Upper lobe of left lung (tissue), 4 donors: ENCODE data around the gene LRRN2.

Experiments
- EP300 ChIP-seq, 4 donors: sonication (generic); formaldehyde crosslinking; IDR thresholded peaks; one replicate each; pipeline ENCODE4 v1.5.1; 2017; ENCODE audit warnings: antibody characterized with exemption in 4 of 4, control low read depth in 2 of 4
- POLR2A ChIP-seq, 4 donors: fragments of 450-650 bp; IDR thresholded peaks; one replicate each; pipeline ENCODE4 v1.5.1; 2016 to 2017; ENCODE audit warnings: antibody characterized with exemption in 4 of 4, mild to moderate bottlenecking in 2 of 4
- POLR2AphosphoS5 ChIP-seq, 2 donors: sonication (generic); formaldehyde crosslinking; IDR thresholded peaks; one replicate each; pipeline ENCODE4 v1.5.1; 2017; ENCODE audit warnings: antibody characterized with exemption in 2 of 2
- TF ChIP-seq, protein P1 (sequence below), 6 experiments: fragments of 450-650 bp in 4 of 6; fragments of 200-600 bp in 2 of 6; sonication (generic) in 2 of 6; IDR thresholded peaks; one replicate each; pipeline ENCODE4 v1.5.1; 2016 to 2019; ENCODE audit warnings: antibody characterized with exemption in 6 of 6

DNA sequence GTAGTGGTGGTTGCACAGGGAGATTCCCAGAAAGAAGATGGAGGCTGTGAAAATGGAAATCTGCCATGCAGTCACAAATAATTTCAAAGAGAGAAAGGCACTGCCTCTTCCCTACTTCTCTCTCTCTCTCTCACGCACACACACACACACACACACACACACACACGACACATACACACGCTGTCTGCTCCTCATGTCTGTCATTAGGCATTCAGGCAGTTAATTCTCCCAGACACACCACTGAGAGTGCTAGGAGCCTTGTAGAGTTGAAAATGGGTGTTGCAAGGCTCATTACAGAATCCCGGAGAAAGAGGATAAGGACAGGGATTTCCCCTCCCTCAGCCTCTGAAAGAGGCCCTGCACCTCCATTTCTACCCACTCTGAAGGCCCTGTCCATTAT, 47.8 kb upstream of the LRRN2 start:
- TF ChIP-seq EP300 (IDR thresholded peaks at IDR 0.05) (no peak), POLR2AphosphoS5 (IDR thresholded peaks at IDR 0.05) (no peak), POLR2A (IDR thresholded peaks at IDR 0.05) (no peak)
- TF ChIP-seq, protein P1, sequence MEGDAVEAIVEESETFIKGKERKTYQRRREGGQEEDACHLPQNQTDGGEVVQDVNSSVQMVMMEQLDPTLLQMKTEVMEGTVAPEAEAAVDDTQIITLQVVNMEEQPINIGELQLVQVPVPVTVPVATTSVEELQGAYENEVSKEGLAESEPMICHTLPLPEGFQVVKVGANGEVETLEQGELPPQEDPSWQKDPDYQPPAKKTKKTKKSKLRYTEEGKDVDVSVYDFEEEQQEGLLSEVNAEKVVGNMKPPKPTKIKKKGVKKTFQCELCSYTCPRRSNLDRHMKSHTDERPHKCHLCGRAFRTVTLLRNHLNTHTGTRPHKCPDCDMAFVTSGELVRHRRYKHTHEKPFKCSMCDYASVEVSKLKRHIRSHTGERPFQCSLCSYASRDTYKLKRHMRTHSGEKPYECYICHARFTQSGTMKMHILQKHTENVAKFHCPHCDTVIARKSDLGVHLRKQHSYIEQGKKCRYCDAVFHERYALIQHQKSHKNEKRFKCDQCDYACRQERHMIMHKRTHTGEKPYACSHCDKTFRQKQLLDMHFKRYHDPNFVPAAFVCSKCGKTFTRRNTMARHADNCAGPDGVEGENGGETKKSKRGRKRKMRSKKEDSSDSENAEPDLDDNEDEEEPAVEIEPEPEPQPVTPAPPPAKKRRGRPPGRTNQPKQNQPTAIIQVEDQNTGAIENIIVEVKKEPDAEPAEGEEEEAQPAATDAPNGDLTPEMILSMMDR (IDR thresholded peaks at IDR 0.05) = no peak
